GM04503 (cell line): ENCODE results near the gene MMEL1.

Source experiments
- DNase-seq: peaks from one replicate; pipeline ENCODE4 v3.0.0-alpha.2; 2012; ENCODE audit warnings: low read depth

The MMEL1 gene

DNA sequence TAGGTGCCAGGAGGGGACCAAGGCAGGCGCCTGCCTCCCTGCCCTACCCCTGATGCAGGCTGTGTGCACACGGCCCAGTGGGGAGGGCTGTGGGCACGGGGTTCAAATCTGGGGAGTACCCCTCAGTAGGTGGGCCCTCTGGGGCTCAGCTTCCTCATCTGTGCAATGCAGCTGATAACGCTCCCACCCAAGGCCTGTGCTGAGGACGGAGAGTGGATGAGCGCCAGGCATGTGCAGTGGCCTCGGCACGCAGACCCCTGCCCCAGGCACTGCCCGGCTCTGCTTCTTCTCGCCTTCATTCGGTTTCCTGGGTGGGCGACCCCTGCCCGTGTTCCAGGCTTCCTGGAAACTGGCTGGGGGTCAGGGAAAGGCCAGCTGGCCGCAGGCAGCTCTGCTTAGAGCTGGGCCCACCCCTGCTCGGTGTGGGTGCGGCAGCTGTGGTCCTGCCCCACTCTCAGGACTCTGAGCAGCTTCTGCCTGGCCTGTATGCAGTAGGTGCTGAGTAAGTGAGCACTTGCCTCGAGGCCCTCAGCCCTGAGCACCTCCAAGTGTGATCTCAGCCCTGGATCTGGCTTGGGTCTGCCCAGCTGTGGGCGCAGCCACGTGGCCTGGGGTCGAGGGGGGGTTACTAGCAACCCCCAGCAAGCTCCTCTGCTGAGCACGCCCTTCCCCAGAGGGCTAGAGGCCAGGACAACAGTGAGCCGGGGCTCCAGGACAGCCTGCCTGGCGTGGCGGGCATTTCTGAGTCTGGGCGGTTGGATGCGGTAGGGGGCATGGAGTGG, 88.5 kb downstream of the MMEL1 start:
- no peak for DNase-seq

DNA sequence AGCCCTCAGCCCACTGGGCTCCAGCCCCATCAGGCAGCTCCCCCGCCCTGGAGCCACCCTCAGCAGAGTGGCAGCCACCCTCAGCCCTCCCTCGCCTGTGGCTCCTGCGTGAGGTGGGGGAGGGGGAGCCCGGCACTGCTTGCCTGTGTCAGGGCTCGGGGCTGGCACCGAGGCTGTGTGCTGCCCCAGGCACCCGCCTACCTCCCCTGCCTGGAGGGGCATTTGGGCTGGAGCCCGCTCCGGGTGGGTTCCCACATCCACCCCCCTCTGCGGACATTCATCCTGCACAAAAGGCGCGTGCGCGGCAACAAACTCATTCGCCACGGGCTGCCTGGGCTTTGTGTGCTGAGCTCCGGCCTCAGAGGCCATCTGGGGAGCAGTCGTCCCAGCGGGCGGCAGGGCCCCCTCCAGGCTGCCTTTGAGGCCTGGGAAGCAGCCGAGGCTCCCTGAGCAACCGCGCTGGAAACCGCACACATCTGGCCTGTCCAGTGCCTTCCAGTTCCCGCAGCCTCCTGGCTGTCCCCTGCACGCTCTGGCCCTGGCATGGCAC, 89.2 kb downstream of the MMEL1 start:
- no peak for DNase-seq

DNA sequence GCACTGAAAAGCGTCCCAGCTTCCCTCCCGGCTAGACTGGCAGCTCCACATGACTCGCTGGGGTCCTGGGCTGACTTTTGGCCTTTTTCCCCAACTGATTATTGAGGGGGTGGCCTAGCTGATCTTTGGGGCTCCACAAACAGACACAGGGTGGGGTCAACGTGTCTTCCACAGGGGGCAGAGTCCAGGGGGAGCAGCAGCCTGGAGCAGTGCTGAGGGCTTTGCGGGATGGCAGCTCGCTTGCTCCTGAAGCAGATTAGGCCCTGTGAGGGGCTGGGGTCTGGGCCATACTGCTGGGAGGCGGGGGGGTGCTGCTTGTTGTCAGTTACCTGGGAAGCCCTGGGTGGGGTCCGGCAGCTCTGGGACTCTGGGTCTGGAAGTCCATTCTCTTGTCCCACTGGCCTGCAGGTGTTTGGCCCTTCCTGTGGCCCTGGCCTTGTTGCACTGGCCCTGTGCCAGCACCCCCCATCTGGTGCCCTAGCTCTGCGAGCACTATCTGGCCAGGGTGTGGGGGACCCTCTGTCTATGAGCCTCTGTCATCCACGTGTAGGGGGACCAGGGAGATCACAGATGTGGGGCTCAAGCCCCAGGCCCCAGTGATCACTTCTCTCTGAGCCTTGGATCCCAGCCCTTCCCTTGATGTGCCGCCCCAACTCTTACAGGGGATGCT, 90.4 kb downstream of the MMEL1 start:
- no peak for DNase-seq

DNA sequence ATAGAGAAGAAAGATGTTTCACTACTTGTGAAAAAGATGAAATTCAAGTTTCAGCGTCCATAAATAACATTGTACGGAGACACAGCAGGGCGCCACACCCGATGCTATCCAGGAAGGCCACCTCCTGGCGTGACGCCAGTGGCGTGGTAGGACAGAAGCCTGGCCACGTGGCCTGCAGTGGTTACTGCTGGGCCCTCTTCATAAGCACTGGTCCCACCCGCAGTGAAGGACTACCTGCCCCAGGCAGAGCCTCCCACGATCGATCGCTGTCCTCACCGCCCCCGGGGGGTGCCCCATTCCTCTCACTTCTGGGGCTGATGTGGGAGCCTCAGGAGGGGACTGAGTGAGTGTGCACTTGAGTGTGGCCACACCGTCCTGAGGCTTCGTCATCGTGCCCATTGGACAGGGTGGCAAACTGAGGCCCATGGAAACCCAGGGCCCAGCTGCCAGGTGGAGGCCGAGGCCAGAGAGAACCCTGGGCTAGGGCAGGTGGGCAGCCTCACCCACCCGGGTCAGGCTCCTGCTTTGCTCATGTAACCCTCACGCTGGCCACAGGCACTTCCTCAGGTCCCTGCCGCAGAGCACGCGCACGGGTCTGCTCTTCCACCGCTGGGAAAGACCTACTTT, 91.1 kb downstream of the MMEL1 start:
- DNase-seq, result no peak

DNA sequence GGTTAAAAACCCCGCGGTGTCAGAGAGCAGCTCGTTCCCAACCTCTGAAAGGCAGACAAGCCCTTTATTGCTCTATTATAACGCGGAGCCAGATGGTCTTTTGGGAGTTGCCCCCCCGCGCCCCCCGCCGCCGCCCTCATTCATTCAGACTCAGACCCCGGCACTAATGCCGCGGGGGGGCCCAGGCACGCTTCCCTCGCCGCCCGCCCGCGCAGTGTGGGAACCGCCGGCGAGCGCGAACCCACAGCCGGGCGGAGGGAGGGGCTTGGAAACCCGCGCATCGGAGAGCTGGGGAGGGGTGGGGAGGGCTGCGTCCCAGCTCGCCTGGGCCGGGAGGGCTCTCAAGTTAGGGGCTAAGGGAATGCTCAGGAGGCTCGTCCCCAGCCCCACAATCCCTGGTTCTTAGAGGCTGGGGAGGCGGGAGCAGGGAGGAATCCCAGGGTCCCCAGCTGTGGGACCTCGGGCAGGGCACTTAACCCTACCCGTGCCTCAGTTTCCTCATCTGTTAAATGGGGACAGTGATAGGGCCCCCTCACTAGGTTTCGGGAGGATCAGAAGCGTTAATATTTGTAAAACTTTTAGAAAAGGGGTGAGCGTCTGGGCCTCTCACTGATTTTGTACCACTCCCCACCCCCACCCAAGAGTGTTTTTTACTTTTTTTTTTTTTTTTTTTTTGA, 91.9 kb downstream of the MMEL1 start:
- no peak for DNase-seq
